H1 (cell line): ENCODE results near the gene HID1. TPM values are rescaled to one million over a fixed set of nuclear protein-coding genes. Genes with fewer than 3 reads are reported as not detected.
A peak's percentile ranks its signal among the peaks of the same experiment; 100 is the strongest.

ENCODE experiments used
- CTCF ChIA-PET: fragments of 300-600 bp; sonication (Branson Sonifier 250); formaldehyde crosslinking; loops from one replicate; lab custom pipeline; 2021; ENCODE audit not compliant: partially characterized antibody; lab: Charles Lee
- POLR2A ChIA-PET: fragments of 300-600 bp; sonication (Branson Sonifier 250); formaldehyde crosslinking; loops from one replicate; lab custom pipeline; 2021; ENCODE audit warnings: inconsistent platforms; ENCODE audit not compliant: partially characterized antibody; lab: Charles Lee
- DNase-seq, 2 experiments: peaks; one replicate each; pipeline versions ENCODE4 v3.0.0 to v3.0.0-alpha.2; 2010 to 2022; ENCODE audit warnings: low spot score in 2 of 2, low read depth in 1 of 2, mixed read lengths in 1 of 2
- FAIRE-seq: peaks from 2 replicates; lab custom pipeline; 2011; peaks lifted over from hg19 to GRCh38; lab: Jason Lieb, UNC
- H2AFZ ChIP-seq: 2 replicates; pipeline ENCODE4 v1.8.1; 2012; ENCODE audit warnings: low read length, inconsistent platforms
- H2AK5ac ChIP-seq: 2 replicates; pipeline ENCODE4 v1.6.1; 2013; ENCODE audit warnings: low read depth, low read length
- H2BK120ac ChIP-seq: replicated peaks from 2 replicates; pipeline ENCODE3; 2013; ENCODE audit warnings: low read depth, low read length, inconsistent platforms
- H2BK12ac ChIP-seq: 2 replicates; pipeline ENCODE4 v1.6.1; 2013; ENCODE audit warnings: low read depth, low read length
- H2BK15ac ChIP-seq: 2 replicates; pipeline ENCODE4 v1.6.1; 2013; ENCODE audit warnings: low read length
- H2BK20ac ChIP-seq: 2 replicates; pipeline ENCODE4 v1.6.1; 2013; ENCODE audit warnings: low read length
- H2BK5ac ChIP-seq: 2 replicates; pipeline ENCODE4 v1.6.1; 2013; ENCODE audit warnings: low read depth, low read length
- H3K14ac ChIP-seq: 2 replicates; pipeline ENCODE4 v1.6.1; 2013; ENCODE audit warnings: inconsistent platforms; ENCODE audit not compliant: insufficient read length
- H3K18ac ChIP-seq: 2 replicates; pipeline ENCODE4 v1.6.1; 2013; ENCODE audit warnings: low read length; ENCODE audit errors: extremely low read depth
- H3K23ac ChIP-seq: 2 replicates; pipeline ENCODE4 v1.6.1; 2013; ENCODE audit warnings: inconsistent platforms; ENCODE audit not compliant: insufficient read length
- H3K23me2 ChIP-seq: 2 replicates; pipeline ENCODE4 v1.6.1; 2013; ENCODE audit warnings: low read depth, low read length
- H3K27ac ChIP-seq: 2 replicates; pipeline ENCODE4 v1.6.1; 2011; ENCODE audit warnings: low read depth, low read length, inconsistent platforms
- H3K27me3 ChIP-seq, 4 experiments: replicated peaks in 1 of 4; 1 replicate in 1 of 4; 2 replicates in 3 of 4; pipeline versions ENCODE4 v1.6.1 to v1.8.1; 2011 to 2013; ENCODE audit warnings: low read length in 3 of 4, mild to moderate bottlenecking in 3 of 4, inconsistent platforms in 2 of 4, mixed read lengths in 2 of 4, moderate library complexity in 1 of 4; ENCODE audit not compliant: control insufficient read depth in 3 of 4, insufficient read depth in 3 of 4; ENCODE audit errors: extremely low read depth in 1 of 4
- H3K36me3 ChIP-seq, 4 experiments: 2 replicates each; pipeline versions ENCODE4 v1.6.1 to v1.8.1; 2011 to 2013; ENCODE audit warnings: mild to moderate bottlenecking in 4 of 4, low read length in 3 of 4, moderate library complexity in 2 of 4, control low read depth in 1 of 4, inconsistent platforms in 1 of 4; ENCODE audit not compliant: insufficient read depth in 4 of 4, control insufficient read depth in 2 of 4
- H3K4ac ChIP-seq: replicated peaks from 2 replicates; pipeline ENCODE3; 2013; ENCODE audit warnings: low read length, low read depth, mixed read lengths, inconsistent platforms; ENCODE audit not compliant: insufficient read length
- H3K4me1 ChIP-seq, 4 experiments: replicated peaks in 1 of 4; 1 replicate in 1 of 4; 2 replicates in 3 of 4; pipeline versions ENCODE4 v1.6.1 to v1.8.1; 2011 to 2013; ENCODE audit warnings: low read length in 3 of 4, inconsistent platforms in 2 of 4, mixed read lengths in 1 of 4; ENCODE audit not compliant: insufficient read depth in 4 of 4, control insufficient read depth in 3 of 4
- H3K4me2 ChIP-seq, 2 experiments: 2 replicates each; pipeline versions ENCODE4 v1.6.1 to v1.8.1; 2011 to 2013; ENCODE audit warnings: low read depth in 2 of 2, low read length in 2 of 2, control low read depth in 1 of 2, inconsistent platforms in 1 of 2, mild to moderate bottlenecking in 1 of 2; ENCODE audit not compliant: insufficient read depth in 1 of 2
- H3K4me3 ChIP-seq, 4 experiments: fragments of 200-600, 300-600 bp in 1 of 4; sonication (generic), shearing (Covaris generic), sonication (Bioruptor Twin) in 1 of 4; 2 replicates each; pipeline versions ENCODE4 v1.5.1 to v1.8.1; 2011 to 2016; ENCODE audit warnings: low read length in 4 of 4, low read depth in 3 of 4, control low read depth in 2 of 4, inconsistent platforms in 2 of 4, mild to moderate bottlenecking in 2 of 4, mixed read lengths in 1 of 4, moderate library complexity in 1 of 4; ENCODE audit not compliant: insufficient read depth in 2 of 4; ENCODE audit errors: extremely low read depth in 1 of 4
- H3K56ac ChIP-seq: replicated peaks from 2 replicates; pipeline ENCODE3; 2013; ENCODE audit warnings: low read depth, mild to moderate bottlenecking, mixed read lengths, low read length, inconsistent platforms; ENCODE audit not compliant: insufficient read length
- H3K79me1 ChIP-seq: 2 replicates; pipeline ENCODE4 v1.6.1; 2013; ENCODE audit warnings: low read depth, low read length, control low read depth
- H3K79me2 ChIP-seq, 2 experiments: 2 replicates each; pipeline versions ENCODE4 v1.6.1 to v1.8.1; 2012 to 2013; ENCODE audit warnings: low read length in 2 of 2, mild to moderate bottlenecking in 2 of 2, inconsistent platforms in 1 of 2; ENCODE audit not compliant: insufficient read depth in 2 of 2, control insufficient read depth in 1 of 2
- H3K9ac ChIP-seq, 4 experiments: replicated peaks in 1 of 4; 1 replicate in 1 of 4; 2 replicates in 3 of 4; pipeline versions ENCODE4 v1.6.1 to v1.8.1; 2011 to 2013; ENCODE audit warnings: low read depth in 3 of 4, low read length in 3 of 4, control low read depth in 2 of 4, mild to moderate bottlenecking in 2 of 4, moderate library complexity in 2 of 4, inconsistent platforms in 1 of 4; ENCODE audit errors: extremely low read depth in 1 of 4
- H3K9me3 ChIP-seq, 2 experiments: 2 replicates each; pipeline versions ENCODE4 v1.6.1 to v1.8.1; 2012 to 2013; ENCODE audit warnings: mild to moderate bottlenecking in 2 of 2, moderate library complexity in 2 of 2, control low read depth in 1 of 2, inconsistent platforms in 1 of 2, low read depth in 1 of 2, low read length in 1 of 2, mixed read lengths in 1 of 2; ENCODE audit not compliant: insufficient read depth in 2 of 2
- H4K20me1 ChIP-seq, 2 experiments: replicated peaks in 1 of 2; 2 replicates each; pipeline versions ENCODE3 to v1.8.1; 2011 to 2013; ENCODE audit warnings: inconsistent platforms in 2 of 2, low read length in 2 of 2, mild to moderate bottlenecking in 1 of 2; ENCODE audit not compliant: insufficient read depth in 2 of 2, control insufficient read depth in 1 of 2
- H4K5ac ChIP-seq: 2 replicates; pipeline ENCODE4 v1.6.1; 2013; ENCODE audit warnings: low read length, low read depth, mixed read lengths, inconsistent platforms; ENCODE audit not compliant: insufficient read length
- H4K8ac ChIP-seq: 2 replicates; pipeline ENCODE4 v1.8.0; 2013; ENCODE audit warnings: mild to moderate bottlenecking, moderate library complexity, low read length, inconsistent platforms; ENCODE audit not compliant: insufficient read depth; ENCODE audit errors: extremely low read depth
- H4K91ac ChIP-seq: replicated peaks from 2 replicates; pipeline ENCODE3; 2013; ENCODE audit warnings: low read length, mixed read lengths, inconsistent platforms; ENCODE audit not compliant: insufficient read length
- ASH2L ChIP-seq: fragments of 200-600, 300-600 bp; sonication (generic); IDR thresholded peaks from one replicate; pipeline ENCODE4 v1.7.1; 2017; ENCODE audit warnings: low read length
- SP1 ChIP-seq: IDR thresholded peaks from 2 replicates; pipeline ENCODE4 v1.6.1; 2011; ENCODE audit warnings: low read depth, low read length
- WGBS, 2 experiments: shearing (Covaris generic) in 1 of 2; methylation state at CpG; one replicate each; pipeline versions ENCODE4 v1.1.6 to v1.1.7; 2013 to 2015; ENCODE audit warnings: low lambda C conversion rate in 2 of 2, mixed read lengths in 2 of 2, inconsistent platforms in 1 of 2, low coverage in 1 of 2, missing lambda C conversion rate in 1 of 2; ENCODE audit not compliant: insufficient replicate concordance in 2 of 2, insufficient coverage in 1 of 2, insufficient read length in 1 of 2; ENCODE audit errors: extremely low coverage in 1 of 2, missing lambda C conversion rate in 1 of 2; 5-methylcytosine and 5-hydroxymethylcytosine counted together
- polyA plus RNA-seq, 7 experiments: library from polyadenylated mRNA; depleted of rRNA in 3 of 7; stranded (reverse) in 5 of 7; unstranded in 2 of 7; fragments of >200 nt in 5 of 7; fragments of 200-250 nt in 2 of 7; gene quantifications; 1 replicate in 5 of 7; 2 replicates in 1 of 7; 4 replicates in 1 of 7; pipeline versions ENCODE4 v1.2.1 to v1.2.3, GENCODE V29; 2011 to 2013; ENCODE audit warnings: missing spikeins in 2 of 7, mixed read lengths in 2 of 7
- total RNA-seq: library from RNA; stranded (reverse); fragmentation: NEBNext Ultra II Directional; extraction: Animal tissue kit (Norgen Biotek cat#: 25700); gene quantifications from 2 replicates; pipeline ENCODE4 v1.2.1, GENCODE V29; 2021

HID1 gene
- total and polyA plus RNA-seq, 2 of the 8 experiments (the other 6 are each of a cell fraction or from before 2014, with no cell fraction given), result 15.1 to 25.9 TPM

GRCh38 chr17:74968361-74968780, 4.2 kb downstream of the HID1 start:
- H4K91ac ChIP-seq, result peak overlapping the region; percentile 89
- ChIA-PET POLR2A (interaction anchor here (0.7 to 1.6 kb wide), 5 partner anchors 8 to 66 kb away, joined by 3 to 6 read pairs (median 5); partner anchors contain the start of gene MRPL58), CTCF (interaction anchor here (1.2 to 19.8 kb wide), 6 partner anchors 10 to 57 kb away, joined by 3 to 345 read pairs (median 7); partner anchors contain the start of genes MRPL58 and OTOP2)
- peak overlapping the region; percentile 21 to 50; a peak in 2 of 4 replicates for H3K4me2 ChIP-seq
- peaks cover 13% of the 10 kb centered on the region; the same call in 1 of the 2 replicates for H3K23me2 ChIP-seq
- H3K4me1 ChIP-seq, result peaks cover 0 to 15% (median 10%) of the 10 kb centered on the region in 4 experiments; a peak in 6 of 7 replicates
- H2AFZ ChIP-seq, result no peak overlapping the region
- H3K9me3 ChIP-seq, result no peaks in the 10 kb centered on the region
- no peak for FAIRE-seq
- H3K23ac ChIP-seq, result no peak overlapping the region
- H2BK12ac ChIP-seq, result no peak overlapping the region
- no peak overlapping the region for H3K14ac ChIP-seq
- H2BK120ac ChIP-seq, result peak overlapping the region; percentile 64
- no peak overlapping the region for H2BK5ac ChIP-seq
- no peak overlapping the region for H2BK20ac ChIP-seq
- 0 out of 2 replicates have a peak overlapping the region, but pooled peaks have one; percentile 1 for H3K27ac ChIP-seq
- H4K5ac ChIP-seq, result no peak overlapping the region
- no peak overlapping the region for H4K8ac ChIP-seq
- no peak overlapping the region for H3K56ac ChIP-seq
- peaks cover 12 to 23% (median 21%) of the 10 kb centered on the region in 4 experiments for H3K27me3 ChIP-seq
- no peak overlapping the region for H3K4me3 ChIP-seq
- no peaks in the 10 kb centered on the region for H3K79me2 ChIP-seq
- no peak overlapping the region for H3K9ac ChIP-seq
- H4K20me1 ChIP-seq, result peaks cover 0 to 1% of the 10 kb centered on the region in 2 experiments
- 66% methylated on average over 4 of the region's 5 CpGs; no CpG with 5 or more reads in 1 of the 2 experiments for WGBS, 2 experiments
- H3K18ac ChIP-seq, result no peak overlapping the region; the same call in 1 of the 2 replicates
- no peak for DNase-seq
- no peaks in the 10 kb centered on the region for H3K36me3 ChIP-seq
- H2AK5ac ChIP-seq, result no peak overlapping the region
- H3K4ac ChIP-seq, result no peak overlapping the region
- H3K79me1 ChIP-seq, result no peaks in the 10 kb centered on the region
- peak overlapping the region; percentile 7; the same call in 1 of the 2 replicates for H2BK15ac ChIP-seq
- TF ChIP-seq ASH2L (peak; percentile 39), SP1 (no peak)
